HG02840 (cell line): ENCODE measurements around the gene PIGH.
"Not testable (repeated sequence)": the region's sequence is repeated elsewhere in the genome, so short reads cannot be mapped to it uniquely, and the experiment has no call there.

ENCODE experiments used
- ATAC-seq: cut with Tn5 transposase; IDR thresholded peaks from one replicate; pipeline ENCODE4 v1.9.1; 2021; ENCODE audit warnings: mild to moderate bottlenecking, moderate library complexity, moderate number of reproducible peaks; ENCODE audit not compliant: unreplicated experiment, low FRiP score

The PIGH gene

GRCh38 chr14:67555518-67556090, 44.5 kb downstream of the PIGH start:
- no peak for ATAC-seq

GRCh38 chr14:67554341-67554740, 45.7 kb downstream of the PIGH start:
- no peak for ATAC-seq

GRCh38 chr14:67553547-67553946, 46.5 kb downstream of the PIGH start:
- ATAC-seq = no peak

DNA sequence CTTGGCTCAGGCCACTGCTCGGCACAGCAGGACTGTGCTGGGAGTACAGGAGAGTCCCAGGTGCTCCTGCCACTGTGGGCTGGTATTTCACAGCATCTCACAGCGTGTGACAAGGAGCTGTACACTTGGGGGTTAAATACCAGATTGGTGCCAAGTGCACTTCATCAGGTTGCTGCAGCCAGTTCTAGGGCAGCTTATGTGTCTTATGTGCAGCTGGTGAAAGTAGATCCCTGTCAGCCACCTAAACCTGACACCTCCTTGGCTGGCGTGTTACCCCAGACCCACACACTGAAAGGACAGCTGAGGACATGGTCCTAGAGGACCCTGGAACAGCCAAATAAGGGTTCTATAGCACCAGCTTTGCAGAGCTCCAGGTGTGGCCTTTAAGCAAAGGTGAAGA, 48.1 kb downstream of the PIGH start:
- no peak for ATAC-seq

DNA sequence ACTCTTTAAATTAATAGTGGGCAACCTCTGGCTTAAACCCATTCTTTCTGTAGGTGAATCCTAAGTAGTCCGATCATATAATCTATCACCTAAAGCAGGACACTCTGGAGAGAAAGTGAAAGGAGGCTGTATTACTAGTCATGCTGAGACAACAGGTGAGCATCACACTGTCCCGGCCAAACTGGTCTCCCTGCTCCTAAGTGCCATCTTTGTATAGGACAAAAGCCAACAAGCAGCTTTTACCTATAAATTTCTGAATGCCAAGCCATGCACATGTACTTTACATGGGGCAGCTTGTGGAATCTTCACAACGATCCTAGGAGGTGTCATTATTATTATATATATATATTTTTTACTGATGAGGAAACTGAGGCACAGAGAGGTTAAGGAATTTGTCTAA, 48.9 kb downstream of the PIGH start:
- no peak for ATAC-seq

GRCh38 chr14:67549734-67550133, 50.3 kb downstream of the PIGH start:
- no peak for ATAC-seq

- ATAC-seq = no peak
Measured at GRCh38 chr14:67547224-67547780, 52.8 kb downstream of the PIGH start.

DNA sequence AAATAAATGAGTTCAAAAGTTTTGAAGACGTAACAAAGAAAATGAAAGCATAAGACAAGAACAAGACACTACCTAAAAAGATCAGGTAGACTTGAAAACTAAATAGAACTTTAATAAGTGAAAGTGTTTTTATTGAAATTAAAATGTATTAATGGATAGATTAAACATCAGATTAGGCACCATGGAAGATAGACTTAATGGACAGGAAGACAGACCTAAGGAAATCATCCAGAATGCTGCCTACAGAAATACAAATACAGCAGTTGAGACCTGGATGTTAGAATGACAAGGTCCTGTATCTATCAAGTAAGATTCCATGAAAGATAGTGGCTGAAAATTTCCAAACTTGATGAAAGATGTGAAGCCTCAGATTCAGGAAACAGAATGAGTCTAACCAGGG, 55.5 kb downstream of the PIGH start:
- no peak for ATAC-seq

DNA sequence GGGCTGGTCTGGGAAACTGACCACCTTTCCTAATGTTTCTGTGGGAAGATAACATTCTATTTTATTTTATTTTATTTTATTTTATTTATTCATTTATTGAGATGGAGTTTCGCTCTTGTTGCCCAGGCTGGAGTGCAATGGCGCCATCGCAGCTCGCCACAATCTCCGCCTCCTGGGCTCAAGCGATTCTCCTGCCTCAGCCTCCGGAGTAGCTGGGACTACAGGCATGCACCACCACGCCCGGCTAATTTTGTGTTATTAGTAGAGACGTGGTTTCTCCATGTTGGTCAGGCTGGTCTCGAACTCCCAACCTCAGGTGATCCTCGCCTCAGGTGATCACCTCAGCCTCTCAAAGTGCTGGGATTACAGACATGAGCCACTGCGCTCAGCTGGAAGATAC, 57.4 kb downstream of the PIGH start:
- ATAC-seq = not testable (repeated sequence)

- ATAC-seq = no peak
Measured at GRCh38 chr14:67541448-67542387, 58.4 kb downstream of the PIGH start.
